ENCODE data around the gene PLCL1.
"Not testable (repeated sequence)": the region's sequence is repeated elsewhere in the genome, so short reads cannot be mapped to it uniquely, and the experiment has no call there.

PLCL1 gene

GRCh38 chr2:197810016-197810415 is 5.6 kb downstream of the PLCL1 start:
- no peak for DNase-seq (ENCODE audit: low spot score)

GRCh38 chr2:197810491-197810890 is 6.1 kb downstream of the PLCL1 start:
- no peak for DNase-seq (ENCODE audit: low spot score)

GRCh38 chr2:197813093-197813787 is 8.8 kb downstream of the PLCL1 start:
- DNase-seq (ENCODE audit: low spot score): peak; percentile 43

GRCh38 chr2:197814526-197814925 is 10.1 kb downstream of the PLCL1 start:
- no peak for DNase-seq (ENCODE audit: low spot score)

GRCh38 chr2:197821550-197822289 is 17.3 kb downstream of the PLCL1 start:
- DNase-seq (ENCODE audit: low spot score): no peak

GRCh38 chr2:197822333-197822732 is 17.9 kb downstream of the PLCL1 start:
- DNase-seq (ENCODE audit: low spot score): no peak

GRCh38 chr2:197827618-197828017 is 23.2 kb downstream of the PLCL1 start:
- no peak for DNase-seq (ENCODE audit: low spot score)

GRCh38 chr2:197828464-197829135 is 24.2 kb downstream of the PLCL1 start:
- DNase-seq (ENCODE audit: low spot score): no peak

GRCh38 chr2:197834771-197835170 is 30.4 kb downstream of the PLCL1 start:
- DNase-seq (ENCODE audit: low spot score): not testable (repeated sequence)

GRCh38 chr2:197835293-197835692 is 30.9 kb downstream of the PLCL1 start:
- no peak for DNase-seq (ENCODE audit: low spot score)

GRCh38 chr2:197838036-197838435 is 33.6 kb downstream of the PLCL1 start:
- DNase-seq (ENCODE audit: low spot score): no peak

- no peak for DNase-seq (ENCODE audit: low spot score)
Observed at GRCh38 chr2:197838579-197838978, 34.2 kb downstream of the PLCL1 start.

- DNase-seq (ENCODE audit: low spot score): no peak
Observed at GRCh38 chr2:197839327-197839726, 34.9 kb downstream of the PLCL1 start.

GRCh38 chr2:197839856-197840255 is 35.5 kb downstream of the PLCL1 start:
- DNase-seq (ENCODE audit: low spot score): no peak

- DNase-seq (ENCODE audit: low spot score): no peak
Observed at GRCh38 chr2:197846128-197846527, 41.7 kb downstream of the PLCL1 start.

- DNase-seq (ENCODE audit: low spot score): no peak
Observed at GRCh38 chr2:197846777-197847176, 42.4 kb downstream of the PLCL1 start.

GRCh38 chr2:197847651-197848401 is 43.4 kb downstream of the PLCL1 start:
- no peak for DNase-seq (ENCODE audit: low spot score)

- DNase-seq (ENCODE audit: low spot score): no peak
Observed at GRCh38 chr2:197848602-197849001, 44.2 kb downstream of the PLCL1 start.

- DNase-seq (ENCODE audit: low spot score): no peak
Observed at GRCh38 chr2:197850882-197851450, 46.6 kb downstream of the PLCL1 start.

GRCh38 chr2:197851451-197851850 is 47.1 kb downstream of the PLCL1 start:
- DNase-seq (ENCODE audit: low spot score): no peak

GRCh38 chr2:197852108-197852507 is 47.7 kb downstream of the PLCL1 start:
- no peak for DNase-seq (ENCODE audit: low spot score)

GRCh38 chr2:197853549-197853948 is 49.2 kb downstream of the PLCL1 start:
- no peak for DNase-seq (ENCODE audit: low spot score)

Data from D341Med (cell line).